AG20443 (cell line): ENCODE measurements around the gene BTRC.
"Not testable (repeated sequence)": the region's sequence is repeated elsewhere in the genome, so short reads cannot be mapped to it uniquely, and the experiment has no call there.

ENCODE experiments used
- DNase-seq: peaks from one replicate; pipeline ENCODE4 v3.0.0; 2012; ENCODE audit warnings: low spot score, mixed read lengths

The BTRC gene

GRCh38 chr10:101386659-101387259 is 32.8 kb downstream of the BTRC start:
- no peak for DNase-seq

GRCh38 chr10:101388676-101389276 is 34.8 kb downstream of the BTRC start:
- no peak for DNase-seq

GRCh38 chr10:101389532-101389931 is 35.6 kb downstream of the BTRC start:
- not testable (repeated sequence) for DNase-seq

- DNase-seq: no peak
Measured at GRCh38 chr10:101389986-101390531, 36.1 kb downstream of the BTRC start.

- no peak for DNase-seq
Measured at GRCh38 chr10:101393378-101393777, 39.4 kb downstream of the BTRC start.

GRCh38 chr10:101394524-101395133 is 40.7 kb downstream of the BTRC start:
- no peak for DNase-seq

GRCh38 chr10:101397140-101397539 is 43.2 kb downstream of the BTRC start:
- DNase-seq: peak; percentile 55

GRCh38 chr10:101400585-101400984 is 46.6 kb downstream of the BTRC start:
- no peak for DNase-seq

- no peak for DNase-seq
Measured at GRCh38 chr10:101402711-101403110, 48.7 kb downstream of the BTRC start.

GRCh38 chr10:101403161-101403560 is 49.2 kb downstream of the BTRC start:
- DNase-seq: no peak

- DNase-seq: no peak
Measured at GRCh38 chr10:101405001-101405400, 51.0 kb downstream of the BTRC start.

GRCh38 chr10:101411598-101411997 is 57.6 kb downstream of the BTRC start:
- DNase-seq: no peak

- no peak for DNase-seq
Measured at GRCh38 chr10:101414034-101414433, 60.1 kb downstream of the BTRC start.

GRCh38 chr10:101415884-101416283 is 61.9 kb downstream of the BTRC start:
- no peak for DNase-seq

GRCh38 chr10:101421967-101422366 is 68.0 kb downstream of the BTRC start:
- DNase-seq: not testable (repeated sequence)

GRCh38 chr10:101425535-101425934 is 71.6 kb downstream of the BTRC start:
- no peak for DNase-seq

- DNase-seq: no peak
Measured at GRCh38 chr10:101428036-101428435, 74.1 kb downstream of the BTRC start.

- DNase-seq: no peak
Measured at GRCh38 chr10:101429423-101429822, 75.5 kb downstream of the BTRC start.

GRCh38 chr10:101436302-101436701 is 82.3 kb downstream of the BTRC start:
- DNase-seq: no peak

- no peak for DNase-seq
Measured at GRCh38 chr10:101438881-101439391, 85.0 kb downstream of the BTRC start.

- DNase-seq: peak; percentile 61
Measured at GRCh38 chr10:101441541-101442455, 87.8 kb downstream of the BTRC start.

- DNase-seq: no peak
Measured at GRCh38 chr10:101442456-101442800, 88.5 kb downstream of the BTRC start.
